Measurements from ENCODE around the gene LRRC63. TPM values are rescaled to one million over a fixed set of nuclear protein-coding genes. Genes with fewer than 3 reads are reported as not detected.

Gene LRRC63
- total RNA-seq, 3 donors from 2014 or later (not counting 1 experiment from before 2014, with no cell fraction given) = 0.32 to 0.95 (median 0.40) TPM

- peaks cover 14 to 27% of the 10 kb centered on the region in 2 donors for H3K4me1 Mint-ChIP-seq
- no peaks in the 10 kb centered on the region for H3K36me3 Mint-ChIP-seq
- peaks cover 0 to 2% of the 10 kb centered on the region in 2 donors for H3K27me3 Mint-ChIP-seq (ENCODE audit: low read depth in 2 of 2)
- H3K9me3 ChIP-seq (ENCODE audit: control insufficient read depth, insufficient read depth, low read length) = no peaks in the 10 kb centered on the region
- peak in 2 of 3 donors; percentile 10 to 19 for ATAC-seq
- WGBS (ENCODE audit: insufficient coverage) = 84% methylated on average over 4 of the region's 4 CpGs
- peak in 1 of 2 donors; percentile 23 for DNase-seq
- intact Hi-C loops (cut with micrococcal nuclease) = loop anchor here (1.0 to 10.0 kb wide), 6 partner anchors 24 to 810 kb away; partner anchors contain the start of gene LRRC63
- no peak overlapping the region for H3K4me3 Mint-ChIP-seq
- H3K27ac Mint-ChIP-seq = peak overlapping the region; percentile 83 to 91
- no peaks in the 10 kb centered on the region for H3K27me3 ChIP-seq (ENCODE audit: control insufficient read depth, insufficient read depth, low read length)
- no peak for TF ChIP-seq CTCF (IDR thresholded peaks at IDR 0.05)
- H3K27ac ChIP-seq (ENCODE audit: low read length) = peak overlapping the region; percentile 60
- no peak overlapping the region for H3K4me3 ChIP-seq (ENCODE audit: low read length)
- H3K4me1 ChIP-seq (ENCODE audit: control insufficient read depth, insufficient read depth, low read length) = peaks cover 8% of the 10 kb centered on the region
- no peaks in the 10 kb centered on the region for H3K36me3 ChIP-seq (ENCODE audit: control insufficient read depth, insufficient read depth, low read length)
- H3K9me3 Mint-ChIP-seq = no peaks in the 10 kb centered on the region
Measured at GRCh38 chr13:46320821-46321220, 109.1 kb downstream of the LRRC63 start.

GRCh38 chr13:46321494-46322225 is 109.9 kb downstream of the LRRC63 start:
- DNase-seq = peak; percentile 60 to 89
- intact Hi-C loops (cut with micrococcal nuclease) = loop anchor here (1.0 to 10.0 kb wide), 6 partner anchors 25 to 811 kb away; partner anchors contain the start of gene LRRC63
- Mint-ChIP-seq H3K36me3 (no peaks in the 10 kb centered on the region), H3K27ac (peak overlapping the region; percentile 83 to 91), H3K4me1 (peaks cover 14 to 27% of the 10 kb centered on the region in 2 donors), H3K4me3 (peak overlapping the region; percentile 57), H3K27me3 (ENCODE audit: low read depth in 2 of 2) (peaks cover 0 to 2% of the 10 kb centered on the region in 2 donors), H3K9me3 (no peaks in the 10 kb centered on the region)
- no peaks in the 10 kb centered on the region for H3K9me3 ChIP-seq (ENCODE audit: control insufficient read depth, insufficient read depth, low read length)
- H3K36me3 ChIP-seq (ENCODE audit: control insufficient read depth, insufficient read depth, low read length) = no peaks in the 10 kb centered on the region
- H3K4me1 ChIP-seq (ENCODE audit: control insufficient read depth, insufficient read depth, low read length) = peaks cover 8% of the 10 kb centered on the region
- peak overlapping the region; percentile 60 for H3K27ac ChIP-seq (ENCODE audit: low read length)
- H3K27me3 ChIP-seq (ENCODE audit: control insufficient read depth, insufficient read depth, low read length) = no peaks in the 10 kb centered on the region
- WGBS (ENCODE audit: insufficient coverage) = 44% methylated on average over 17 of the region's 17 CpGs
- TF ChIP-seq CTCF (IDR thresholded peaks at IDR 0.05) = peak; percentile 83
- peak; percentile 89 to 94 (median 92) for ATAC-seq
- peak overlapping the region; percentile 15 for H3K4me3 ChIP-seq (ENCODE audit: low read length)

- H3K9me3 ChIP-seq (ENCODE audit: control insufficient read depth, insufficient read depth, low read length) = no peaks in the 10 kb centered on the region
- intact Hi-C loops (cut with micrococcal nuclease) = loop anchor here (5.0 to 10.0 kb wide), 2 partner anchors 38 to 520 kb away; no protein-coding TSS in a partner anchor
- peaks cover 8% of the 10 kb centered on the region for H3K4me1 ChIP-seq (ENCODE audit: control insufficient read depth, insufficient read depth, low read length)
- no peak for TF ChIP-seq CTCF (IDR thresholded peaks at IDR 0.05)
- no peak for DNase-seq
- ATAC-seq = no peak
- no peak overlapping the region for H3K4me3 ChIP-seq (ENCODE audit: low read length)
- no peaks in the 10 kb centered on the region for H3K27me3 ChIP-seq (ENCODE audit: control insufficient read depth, insufficient read depth, low read length)
- Mint-ChIP-seq H3K4me3 (no peak overlapping the region), H3K4me1 (peaks cover 14 to 19% of the 10 kb centered on the region in 2 donors), H3K27me3 (ENCODE audit: low read depth in 2 of 2) (peaks cover 0 to 6% of the 10 kb centered on the region in 2 donors), H3K9me3 (no peaks in the 10 kb centered on the region), H3K27ac (no peak overlapping the region), H3K36me3 (no peaks in the 10 kb centered on the region)
- H3K27ac ChIP-seq (ENCODE audit: low read length) = no peak overlapping the region
- 97% methylated on average over 5 of the region's 5 CpGs for WGBS (ENCODE audit: insufficient coverage)
- H3K36me3 ChIP-seq (ENCODE audit: control insufficient read depth, insufficient read depth, low read length) = no peaks in the 10 kb centered on the region
Measured at GRCh38 chr13:46324976-46325375, 113.2 kb downstream of the LRRC63 start.

Other genes with a start within 250 kb of the LRRC63 start
- 10 to 100 TPM; 54.3 to 75.3 (median 65.8) TPM for gene ZC3H13, start 159.2 kb upstream of the LRRC63 start, total RNA-seq
- not detected for gene CPB2, start 106.9 kb upstream of the LRRC63 start, total RNA-seq
- gene LCP1, start 29.8 kb upstream of the LRRC63 start, total RNA-seq = 1,000 to 10,000 TPM; 1,088 to 1,116 (median 1,113) TPM
- gene RUBCNL, start 175.3 kb downstream of the LRRC63 start, total RNA-seq = 1 to 10 TPM; 1.6 to 2.3 (median 2.1) TPM

Measured in natural killer cell (primary cell).